GM12872 (cell line): Measurements from ENCODE around the gene STAG3.
"Not testable (repeated sequence)": the region's sequence is repeated elsewhere in the genome, so short reads cannot be mapped to it uniquely, and the experiment has no call there.

ENCODE experiments used
- CTCF ChIP-seq: IDR thresholded peaks from 3 replicates; pipeline ENCODE4 v1.5.1; 2011; ENCODE audit warnings: low read depth, mild to moderate bottlenecking, low read length, moderate library complexity; ENCODE audit not compliant: insufficient read depth

STAG3 gene

DNA sequence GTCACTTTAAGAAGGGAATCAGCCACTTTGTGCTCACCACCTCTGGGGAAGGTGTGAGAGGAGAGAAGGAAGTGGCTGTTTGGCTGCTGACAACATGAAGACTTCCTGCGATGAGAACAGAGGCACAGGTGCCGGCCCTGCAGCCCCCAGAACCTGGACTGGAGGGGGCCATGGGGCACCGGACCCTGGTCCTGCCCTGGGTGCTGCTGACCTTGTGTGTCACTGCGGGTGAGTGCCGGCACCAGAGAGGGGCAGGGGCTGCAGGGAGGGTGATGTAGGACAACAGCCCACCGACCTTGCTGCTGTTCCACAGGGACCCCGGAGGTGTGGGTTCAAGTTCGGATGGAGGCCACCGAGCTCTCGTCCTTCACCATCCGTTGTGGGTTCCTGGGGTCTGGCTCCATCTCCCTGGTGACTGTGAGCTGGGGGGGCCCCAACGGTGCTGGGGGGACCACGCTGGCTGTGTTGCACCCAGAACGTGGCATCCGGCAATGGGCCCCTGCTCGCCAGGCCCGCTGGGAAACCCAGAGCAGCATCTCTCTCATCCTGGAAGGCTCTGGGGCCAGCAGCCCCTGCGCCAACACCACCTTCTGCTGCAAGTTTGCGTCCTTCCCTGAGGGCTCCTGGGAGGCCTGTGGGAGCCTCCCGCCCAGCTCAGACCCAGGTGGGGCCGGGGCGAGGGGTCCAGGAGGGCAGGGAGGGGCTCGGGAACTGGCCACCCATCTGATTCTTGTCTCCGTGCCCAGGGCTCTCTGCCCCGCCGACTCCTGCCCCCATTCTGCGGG is 42.3 kb downstream of the STAG3 start, which contains the start of gene PVRIG:
Gene PVRIG, plus strand, starts transcription at position 149 of the 785 bp plus-strand sequence. Its CDS starts 22 bp downstream, at position 171.
- not testable (repeated sequence) for TF ChIP-seq CTCF

DNA sequence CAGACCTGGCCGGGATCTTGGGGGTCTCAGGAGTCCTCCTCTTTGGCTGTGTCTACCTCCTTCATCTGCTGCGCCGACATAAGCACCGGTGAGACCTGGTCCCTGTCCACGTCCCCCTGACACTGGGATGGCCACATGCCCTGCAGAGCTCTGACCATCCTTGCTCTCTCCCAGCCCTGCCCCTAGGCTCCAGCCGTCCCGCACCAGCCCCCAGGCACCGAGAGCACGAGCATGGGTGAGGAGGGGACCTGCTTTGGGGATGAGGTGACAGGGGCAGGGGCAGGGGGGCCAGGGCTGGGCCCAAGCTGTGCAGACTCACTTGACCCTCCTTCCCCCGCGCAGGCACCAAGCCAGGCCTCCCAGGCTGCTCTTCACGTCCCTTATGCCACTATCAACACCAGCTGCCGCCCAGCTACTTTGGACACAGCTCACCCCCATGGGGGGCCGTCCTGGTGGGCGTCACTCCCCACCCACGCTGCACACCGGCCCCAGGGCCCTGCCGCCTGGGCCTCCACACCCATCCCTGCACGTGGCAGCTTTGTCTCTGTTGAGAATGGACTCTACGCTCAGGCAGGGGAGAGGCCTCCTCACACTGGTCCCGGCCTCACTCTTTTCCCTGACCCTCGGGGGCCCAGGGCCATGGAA is 43.0 kb downstream of the STAG3 start:
- TF ChIP-seq CTCF = no peak

- TF ChIP-seq CTCF = no peak
These were observed 43.6 kb downstream of the STAG3 start for GRCh38 chr7:100221231-100221718.

DNA sequence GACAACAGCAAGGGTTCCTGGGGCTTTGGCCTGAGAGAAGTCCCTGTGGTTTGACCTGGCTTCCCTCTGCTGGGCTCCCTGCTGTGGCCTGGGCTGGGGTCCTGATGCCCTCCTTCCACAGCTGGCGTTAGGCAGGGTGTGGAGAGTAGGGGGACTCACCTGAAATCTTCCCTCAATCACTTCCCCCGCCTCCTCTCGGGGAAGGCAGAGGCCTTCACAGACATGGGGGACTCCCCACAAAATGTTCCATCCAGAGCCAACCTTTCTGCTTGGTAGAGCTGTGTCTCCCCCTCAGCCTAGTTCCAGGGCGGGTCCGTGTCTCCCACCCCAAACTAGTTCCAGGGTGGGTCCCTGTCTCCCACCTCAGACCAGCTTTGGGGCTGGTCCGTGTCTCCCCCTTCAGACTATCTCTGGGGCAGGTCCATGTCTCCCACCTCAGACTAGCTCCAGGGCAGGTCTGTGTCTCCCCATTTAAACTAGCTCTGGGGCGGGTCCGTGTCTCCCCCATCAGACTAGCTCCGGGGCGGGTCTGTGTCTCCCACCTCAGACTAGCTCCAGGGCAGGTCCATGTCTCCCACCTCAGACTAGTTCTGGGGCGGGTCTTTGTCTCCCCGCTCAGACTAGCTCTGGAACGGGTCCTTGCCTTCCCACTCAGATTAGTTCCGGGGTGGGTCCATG is 44.2 kb downstream of the STAG3 start:
- no peak for TF ChIP-seq CTCF

- TF ChIP-seq CTCF = no peak
These were observed 44.9 kb downstream of the STAG3 start for GRCh38 chr7:100222445-100223132.

GRCh38 chr7:100247152-100247757 is 69.5 kb downstream of the STAG3 start:
- TF ChIP-seq CTCF = no peak
